SHP77 (cell line): ENCODE data around the gene ODF2.
"Not testable (repeated sequence)": the region's sequence is repeated elsewhere in the genome, so short reads cannot be mapped to it uniquely, and the experiment has no call there.

Experiments used
- DNase-seq, 2 experiments: peaks; one replicate each; lab custom pipeline; 2025; lab: John Stamatoyannopoulos, UW

The ODF2 gene

DNA sequence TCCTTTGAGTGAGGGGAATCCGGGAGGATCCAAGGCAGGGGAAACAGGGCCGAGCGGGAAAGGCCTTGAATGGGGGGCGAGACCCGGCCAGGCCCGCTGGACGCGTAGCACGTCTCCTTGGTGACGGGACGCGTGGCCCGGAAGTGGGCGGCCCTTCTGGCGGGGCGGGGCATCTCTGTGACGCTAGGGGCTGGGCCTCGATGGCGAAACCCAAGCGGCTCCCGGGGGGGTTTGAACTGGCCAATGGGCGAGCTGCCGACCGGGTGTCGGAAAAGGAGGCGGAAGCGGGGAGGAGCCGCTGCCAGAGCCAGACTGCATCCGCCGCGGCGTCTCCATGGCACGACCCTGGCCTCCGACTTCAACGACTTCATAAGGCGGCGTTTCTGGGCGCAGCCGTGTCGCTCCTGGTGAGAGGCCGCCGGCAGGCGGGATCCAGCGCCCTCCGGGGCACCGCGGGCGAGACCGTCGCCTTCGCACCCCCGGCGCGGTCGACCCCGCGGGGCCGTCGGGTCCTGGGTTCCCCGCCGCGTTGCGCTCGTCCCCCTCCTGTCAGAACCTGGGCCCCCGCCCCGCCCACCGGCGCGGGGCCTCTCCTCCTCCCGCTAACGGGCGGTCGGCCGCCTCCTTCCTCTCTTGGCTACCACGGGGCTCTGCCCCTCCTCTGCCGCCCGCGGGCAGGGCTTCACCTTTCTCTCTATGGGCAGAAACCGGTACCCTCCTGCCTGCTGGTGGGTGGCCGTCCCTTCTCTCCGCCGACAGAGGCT lies at the start of gene ODF2:
TSS of gene ODF2 (plus strand) at position 158 of the 764 bp plus-strand sequence. CDS start at position 244, 86 bp downstream.
- peak; percentile 96 to 97 for DNase-seq

DNA sequence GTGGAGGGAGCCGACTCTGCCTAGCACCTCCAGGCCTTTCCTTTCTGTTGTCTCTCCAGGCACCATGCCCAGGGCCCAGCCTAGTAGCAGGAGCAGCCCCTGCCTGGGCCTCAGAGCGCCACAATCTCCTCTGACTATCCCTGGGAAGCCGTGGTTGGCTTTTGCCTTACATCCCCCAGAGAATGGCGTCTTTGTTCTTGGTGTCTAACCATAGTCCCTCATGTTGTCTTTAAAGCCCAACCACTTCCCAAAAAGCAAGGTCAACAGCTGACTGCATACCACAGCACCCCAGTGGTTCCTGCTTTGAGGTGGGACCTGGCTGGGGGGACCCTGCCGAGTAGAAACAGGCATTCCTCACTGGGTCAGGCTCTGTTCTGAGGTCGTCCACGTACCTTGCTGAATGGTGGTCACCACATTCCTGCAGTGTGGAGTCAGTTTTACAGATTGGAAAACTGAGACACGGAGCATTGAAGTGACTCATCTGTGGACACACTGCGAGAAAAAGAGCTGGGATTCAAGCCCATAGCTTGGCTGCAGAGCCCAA lies 48.9 kb upstream of the ODF2 start:
- no peak for DNase-seq

DNA sequence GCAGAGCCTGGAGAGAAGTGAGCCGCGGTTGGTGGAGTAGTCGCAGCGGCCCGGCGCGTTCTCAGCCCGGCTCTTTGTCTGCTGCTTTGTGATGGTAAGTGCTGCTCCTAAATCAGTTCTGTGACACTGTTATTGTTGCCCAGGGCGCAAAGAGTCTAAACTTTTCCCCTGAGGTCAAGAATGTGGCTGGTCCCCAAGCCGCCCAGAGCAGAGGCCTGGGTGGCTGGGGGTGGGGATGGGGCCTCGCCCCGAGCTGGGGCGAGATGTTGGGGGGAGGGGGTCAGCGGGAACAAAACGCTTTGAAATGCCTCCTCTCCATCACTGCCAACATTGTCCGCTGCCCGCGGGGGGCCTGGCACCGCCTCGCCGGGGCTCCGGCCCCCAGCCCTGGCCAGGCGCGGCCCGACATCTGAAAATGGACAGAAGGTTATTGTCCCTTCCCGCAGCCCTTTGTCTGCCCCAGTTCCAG lies 46.8 kb upstream of the ODF2 start:
- no peak for DNase-seq

DNA sequence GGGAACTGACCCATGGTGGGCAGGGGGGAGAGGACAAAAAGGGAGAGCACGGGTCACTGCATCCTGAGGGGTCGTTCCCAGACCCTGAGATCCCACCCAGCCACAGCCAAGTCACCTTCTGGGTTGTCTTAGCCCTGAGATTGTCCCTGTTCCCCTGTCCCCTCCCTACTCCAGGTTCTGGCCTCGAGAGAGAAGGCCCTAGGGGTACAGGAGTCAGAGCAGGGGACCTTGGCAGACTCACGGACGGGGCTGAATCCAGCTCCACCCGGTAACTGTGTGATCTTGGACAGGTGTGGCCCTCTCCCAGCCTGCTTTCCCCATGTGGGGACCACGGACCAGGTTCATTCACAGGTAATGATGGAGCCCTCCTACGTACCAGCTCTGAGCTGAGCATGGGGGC lies 46.4 kb upstream of the ODF2 start:
- no peak for DNase-seq

DNA sequence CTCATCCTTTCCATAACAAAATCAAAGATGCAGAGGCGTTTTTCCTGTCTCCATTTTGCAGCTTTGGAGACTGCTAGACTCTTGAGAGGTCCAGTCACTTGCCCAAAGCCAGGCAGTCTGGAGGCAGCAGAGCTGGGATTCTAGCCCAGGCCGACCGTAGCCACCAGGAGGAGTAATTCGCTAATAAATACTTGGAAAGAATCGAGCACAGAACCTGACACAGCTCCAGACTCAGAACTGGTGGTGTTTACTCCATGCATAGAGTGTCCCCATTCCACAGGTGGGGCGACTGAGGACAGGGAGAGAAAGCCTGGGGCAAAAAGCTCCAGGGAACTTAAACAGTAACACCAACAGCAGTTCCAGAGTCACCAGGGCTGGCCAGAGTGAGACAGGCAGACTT lies 45.8 kb upstream of the ODF2 start:
- DNase-seq, result peak in 1 of 2 experiments; percentile 11

DNA sequence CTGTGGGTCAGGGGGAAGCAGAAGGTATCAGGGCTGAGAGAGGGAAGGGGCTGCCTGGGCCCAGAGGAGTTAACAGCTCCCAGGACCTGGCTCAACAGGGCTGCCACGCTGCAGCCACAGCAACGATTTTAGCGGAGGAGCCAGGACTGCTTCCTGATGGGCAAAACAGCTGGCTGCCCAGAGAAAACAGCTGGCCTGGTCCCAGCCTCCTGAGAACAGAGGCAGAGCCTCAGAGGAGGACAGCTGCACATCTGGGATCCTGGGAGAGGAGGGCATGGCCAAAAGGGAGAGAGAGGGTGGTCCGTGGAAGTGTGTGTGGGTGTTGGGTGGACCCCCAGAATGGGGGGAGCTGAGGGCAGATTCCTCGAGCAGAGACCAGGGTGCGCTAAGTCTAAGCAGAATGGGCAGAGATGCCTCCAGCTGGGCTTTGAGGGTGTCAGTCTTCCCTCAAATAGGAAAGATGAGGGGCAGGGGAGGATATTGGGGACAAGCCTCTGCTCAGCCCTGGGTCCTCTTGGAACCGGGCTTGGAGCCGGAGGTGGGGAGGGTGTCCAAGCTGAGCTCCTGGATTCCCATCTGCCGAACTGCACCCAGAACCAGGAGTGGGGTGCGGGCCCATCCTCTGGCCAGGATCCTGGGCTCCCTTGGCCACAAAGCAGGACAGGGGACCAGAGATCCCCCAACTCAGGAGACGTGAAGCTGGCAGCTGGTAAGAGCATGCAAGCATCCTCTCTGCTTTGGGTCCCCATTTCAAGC lies 44.3 kb upstream of the ODF2 start:
- DNase-seq, result no peak

DNA sequence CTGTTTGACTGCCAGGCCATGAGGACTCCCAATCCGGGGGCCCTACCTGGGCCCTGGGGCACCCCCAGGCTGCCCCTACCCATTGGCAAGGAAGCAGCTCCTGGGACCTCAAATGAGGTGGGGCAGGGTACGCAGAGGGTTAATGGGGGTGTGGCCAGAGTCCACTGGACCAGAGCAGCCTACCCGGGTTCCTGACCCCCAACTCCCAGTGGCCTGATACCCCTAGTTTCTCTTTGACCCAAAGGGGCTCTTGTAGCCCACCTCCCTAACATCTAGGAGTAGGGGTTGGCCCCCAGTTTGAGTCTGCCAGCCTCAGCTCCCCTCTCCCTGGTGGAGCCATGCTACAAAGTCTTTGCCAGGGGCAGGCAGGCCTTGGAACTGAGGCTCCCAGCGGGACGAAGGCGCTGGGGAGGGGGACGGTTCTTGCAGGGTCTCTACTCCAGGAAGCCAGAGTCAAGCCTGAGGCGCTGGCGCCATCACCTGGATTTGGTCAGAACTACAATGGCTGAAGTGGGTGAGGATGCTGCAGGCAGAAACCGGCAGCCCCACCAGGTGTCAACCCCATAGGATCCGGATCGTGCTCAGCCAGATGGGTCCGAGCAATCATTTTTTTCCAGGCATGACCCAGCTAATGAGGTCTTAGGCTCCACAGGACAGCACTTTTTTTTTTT lies 43.6 kb upstream of the ODF2 start:
- DNase-seq, result peak; percentile 69 to 82

DNA sequence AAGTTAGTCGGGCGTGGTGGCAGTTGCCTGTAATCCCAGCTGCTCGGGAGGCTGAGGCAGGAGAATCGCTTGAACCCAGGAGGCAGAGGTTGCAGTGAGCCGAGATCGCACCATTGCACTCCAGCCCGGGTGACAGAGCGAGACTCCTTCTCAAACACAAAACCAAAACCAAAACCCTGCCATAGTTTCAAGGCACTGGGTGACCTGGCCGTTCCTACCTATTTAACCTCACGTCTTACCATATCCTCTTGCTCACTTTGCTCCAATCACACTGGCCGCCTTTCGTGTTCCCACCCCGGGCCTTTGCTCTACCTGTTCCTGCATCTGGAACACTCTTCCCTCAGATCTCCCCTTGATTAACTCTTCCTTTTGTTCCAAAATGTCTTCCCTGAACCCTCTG lies 42.1 kb upstream of the ODF2 start:
- DNase-seq, result not testable (repeated sequence)

DNA sequence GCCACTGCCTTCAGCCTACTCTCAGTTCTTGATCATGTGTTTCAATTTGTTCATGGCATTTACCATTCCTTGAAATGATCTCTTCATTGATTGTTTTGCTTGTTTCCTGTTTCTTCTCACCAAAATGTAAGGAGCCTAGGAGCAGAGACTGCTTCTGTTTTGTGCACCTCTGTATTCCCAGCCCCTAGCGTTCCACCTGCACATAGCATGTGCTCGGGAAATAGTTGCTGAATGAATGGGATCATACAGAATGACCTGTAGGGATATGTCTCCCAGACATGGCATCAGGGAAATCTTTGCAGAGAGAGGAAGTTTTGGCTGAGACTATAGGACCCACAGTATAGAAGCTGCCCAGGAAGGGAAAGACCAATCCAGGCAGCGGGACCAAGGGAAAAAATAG lies 41.3 kb upstream of the ODF2 start:
- peak; percentile 34 to 38 for DNase-seq

DNA sequence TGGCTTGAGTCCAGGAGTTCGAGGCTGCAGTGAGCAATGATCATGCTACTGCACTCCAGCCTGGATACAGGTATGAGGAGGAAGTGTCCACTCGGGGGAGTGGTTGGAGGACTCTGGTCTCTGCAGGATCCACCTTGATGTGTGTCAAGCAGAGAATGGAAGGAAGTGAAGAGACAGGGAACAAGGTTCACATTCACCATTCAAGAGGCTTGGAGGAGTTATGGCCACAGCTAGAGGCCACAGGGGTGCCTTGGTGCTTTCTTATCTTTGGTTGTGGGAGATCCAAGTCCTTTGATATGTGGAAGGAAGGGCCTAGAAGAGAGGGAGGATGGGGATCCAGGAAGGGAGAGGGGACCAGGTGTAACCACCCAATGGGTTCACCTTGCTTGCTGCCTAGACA lies 40.5 kb upstream of the ODF2 start:
- DNase-seq, result no peak

DNA sequence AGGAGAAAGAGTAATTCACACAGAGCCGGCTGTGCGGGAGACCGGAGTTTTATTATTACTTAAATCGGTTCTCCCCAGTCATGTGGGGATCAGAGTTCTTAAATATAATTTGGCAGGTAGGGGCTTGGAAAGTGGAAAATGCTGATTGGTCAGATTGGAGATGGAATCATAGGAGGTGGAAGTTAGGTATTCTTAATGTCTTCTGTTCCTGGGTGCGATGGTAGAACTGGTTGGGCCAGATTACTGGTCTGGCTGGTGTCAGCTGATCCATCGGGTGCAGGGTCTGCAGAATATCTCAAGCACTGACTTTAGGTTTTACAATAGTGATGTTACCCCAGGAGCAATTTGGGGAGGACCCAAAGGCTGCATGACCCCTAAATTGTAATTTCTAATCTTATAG lies 39.8 kb upstream of the ODF2 start:
- DNase-seq, result no peak

DNA sequence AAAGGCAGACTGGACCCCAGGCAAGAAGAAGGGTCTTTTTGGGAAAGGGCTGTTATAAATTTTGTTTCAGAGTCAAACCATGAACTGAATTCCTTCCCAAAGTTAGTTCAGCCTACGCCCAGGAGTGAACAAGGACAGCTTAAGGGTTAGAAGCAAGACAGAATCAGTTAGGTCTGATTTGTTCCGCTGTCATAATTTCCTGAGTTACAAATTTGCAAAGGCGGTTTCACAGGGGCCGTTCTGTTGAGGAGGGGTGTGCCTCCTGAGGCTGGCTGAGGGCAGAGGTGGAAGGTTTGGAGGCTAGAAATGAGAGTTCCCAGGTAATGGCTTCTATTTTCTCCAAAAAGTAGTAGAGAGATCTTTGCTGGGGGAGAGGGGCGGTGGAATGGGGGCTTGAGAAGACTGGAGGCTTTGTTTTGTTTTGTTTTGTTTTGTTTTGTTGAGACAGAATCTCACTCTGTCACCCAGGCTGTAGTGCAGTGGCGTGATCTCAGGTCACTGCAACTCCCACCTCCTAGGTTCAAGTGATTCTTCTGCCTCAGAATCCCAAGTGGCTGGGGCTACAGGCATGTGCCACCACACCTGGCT lies 39.3 kb upstream of the ODF2 start:
- no peak for DNase-seq

DNA sequence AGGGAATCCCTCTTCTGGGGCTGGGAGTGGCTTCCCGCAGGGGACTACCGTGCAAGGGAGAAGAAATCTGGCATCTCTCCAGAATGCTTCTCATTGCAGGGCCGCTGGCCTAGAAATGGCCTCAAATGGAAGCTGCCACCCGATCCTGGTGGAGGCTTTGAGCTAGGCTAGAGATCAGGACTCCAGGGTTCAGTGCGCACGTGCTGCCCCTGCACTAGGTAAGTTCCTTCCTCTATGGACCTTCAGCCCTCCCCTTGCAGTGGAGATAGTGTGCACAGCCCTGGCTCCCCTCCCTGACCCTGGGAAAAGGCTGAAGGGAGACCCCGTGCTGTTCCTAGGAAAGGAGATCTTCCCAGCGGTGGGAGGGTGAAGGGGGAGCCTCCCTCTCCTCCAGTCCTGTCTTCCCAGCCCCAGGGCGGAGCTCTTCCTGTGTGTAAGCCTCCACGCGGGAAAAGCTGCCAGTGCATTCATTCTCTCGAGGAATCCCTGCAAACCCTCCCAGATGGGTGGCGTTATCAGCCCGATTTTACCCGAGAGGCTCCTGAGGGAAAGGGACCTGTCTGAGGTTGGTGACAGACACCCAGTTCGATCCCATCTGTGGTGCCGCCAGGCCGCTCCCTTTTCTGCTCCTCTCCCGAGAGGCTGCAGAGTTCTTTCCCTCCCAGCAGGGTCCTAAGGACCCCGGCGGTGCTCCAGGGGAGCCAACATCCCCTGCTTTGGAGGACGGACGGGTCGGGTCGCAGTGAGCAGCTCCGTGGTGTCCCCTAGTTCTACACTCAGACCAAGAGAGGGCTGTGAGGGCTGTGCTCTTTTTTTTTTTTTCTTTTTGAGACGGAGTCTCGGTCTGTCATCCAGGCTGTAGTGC lies 36.5 kb upstream of the ODF2 start:
- DNase-seq, result peak in 1 of 2 experiments; percentile 55

DNA sequence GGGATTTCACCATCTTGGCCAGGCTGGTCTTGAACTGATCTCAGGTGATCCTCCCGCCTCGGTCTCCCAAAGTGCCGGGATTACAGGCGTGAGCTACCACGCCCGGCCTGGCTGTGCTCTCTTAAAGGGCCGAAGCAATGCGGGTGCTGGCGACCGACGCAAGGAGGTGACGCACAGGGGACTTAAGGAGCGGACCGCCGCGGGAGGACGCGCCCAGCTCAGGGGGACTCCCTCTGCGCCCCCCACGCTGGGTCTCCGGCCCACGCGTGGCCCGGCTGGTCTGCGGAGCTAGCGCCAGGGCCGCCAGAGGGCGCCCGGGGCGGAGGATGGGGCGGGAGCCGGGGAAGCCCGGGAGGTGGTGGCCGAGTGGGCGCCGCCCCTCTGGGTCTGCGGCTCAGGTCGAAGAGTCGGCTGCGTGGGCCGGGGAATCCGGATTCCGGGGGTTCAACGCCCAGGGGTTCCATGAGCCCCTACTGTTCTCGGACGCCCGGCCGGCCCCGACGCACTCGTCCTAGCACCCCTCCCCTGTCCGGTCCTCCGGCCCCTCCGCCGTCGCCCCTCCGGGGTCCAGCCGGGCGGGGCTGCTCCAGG lies 35.7 kb upstream of the ODF2 start:
- peak in 1 of 2 experiments; percentile 68 for DNase-seq

DNA sequence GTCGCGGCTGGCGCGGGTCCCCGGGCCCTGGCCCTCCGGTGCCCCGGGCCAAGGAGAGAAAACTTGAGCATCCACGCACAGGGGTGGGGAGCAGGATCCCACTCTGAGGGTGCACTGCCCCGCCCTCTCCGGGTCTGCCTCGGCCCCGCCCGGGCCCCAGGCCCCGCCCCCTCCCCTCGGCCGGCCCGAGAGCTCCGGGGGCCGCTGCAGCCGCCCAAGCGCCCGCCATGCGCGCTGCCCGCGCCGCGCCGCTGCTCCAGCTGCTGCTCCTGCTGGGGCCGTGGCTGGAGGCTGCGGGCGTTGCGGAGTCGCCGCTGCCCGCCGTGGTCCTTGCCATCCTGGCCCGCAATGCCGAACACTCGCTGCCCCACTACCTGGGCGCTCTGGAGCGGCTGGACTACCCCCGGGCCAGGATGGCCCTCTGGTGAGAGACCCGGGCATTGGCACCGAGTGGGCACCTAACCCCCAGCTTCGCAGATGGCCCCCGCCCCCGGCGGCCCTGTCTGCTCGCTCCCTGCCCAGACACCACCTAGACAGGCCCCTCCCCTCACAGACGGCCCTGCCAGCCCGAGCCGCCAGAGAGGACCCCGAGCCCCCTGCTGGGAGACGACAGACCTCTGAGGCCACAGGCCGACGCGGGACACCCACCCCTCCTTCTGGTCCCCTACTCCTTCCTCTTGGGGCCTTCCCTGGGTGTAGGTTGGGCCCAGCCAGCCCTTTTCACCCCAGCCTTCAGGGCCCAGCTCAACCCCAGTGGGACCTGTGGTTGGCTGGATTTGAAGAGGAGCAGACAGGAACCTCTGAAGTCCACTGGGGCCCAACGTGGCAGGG lies 34.9 kb upstream of the ODF2 start, which contains the start of gene CERCAM:
TSS of gene CERCAM (plus strand) at position 207 of the 831 bp plus-strand sequence. CDS start at position 228, 21 bp downstream.
- DNase-seq, result peak in 1 of 2 experiments; percentile 47

DNA sequence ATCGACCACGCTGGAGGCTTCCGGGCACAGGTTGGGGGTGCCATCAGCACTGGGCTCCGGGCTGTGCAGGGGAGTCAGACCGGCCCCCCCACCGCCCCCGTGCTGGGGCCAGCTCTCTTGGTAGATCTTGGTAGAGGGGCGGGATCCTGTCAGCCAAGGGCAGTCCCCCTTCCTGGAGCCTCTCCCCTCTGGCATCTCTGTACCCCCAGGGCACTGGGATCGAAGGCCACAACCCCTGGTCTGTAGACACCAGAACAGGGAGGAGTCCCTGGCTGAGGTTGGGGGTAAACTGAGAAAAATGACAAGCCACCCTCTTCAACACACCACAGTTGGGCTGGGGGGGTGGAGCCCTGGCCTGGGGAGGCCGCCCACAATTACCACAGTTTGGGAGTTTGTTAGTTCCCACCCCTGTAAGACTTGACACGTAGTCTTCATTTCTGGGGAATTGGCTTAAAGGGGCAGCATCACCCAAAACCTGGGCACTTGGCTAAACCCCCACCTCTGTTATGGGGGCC lies 34.3 kb upstream of the ODF2 start:
- no peak for DNase-seq

DNA sequence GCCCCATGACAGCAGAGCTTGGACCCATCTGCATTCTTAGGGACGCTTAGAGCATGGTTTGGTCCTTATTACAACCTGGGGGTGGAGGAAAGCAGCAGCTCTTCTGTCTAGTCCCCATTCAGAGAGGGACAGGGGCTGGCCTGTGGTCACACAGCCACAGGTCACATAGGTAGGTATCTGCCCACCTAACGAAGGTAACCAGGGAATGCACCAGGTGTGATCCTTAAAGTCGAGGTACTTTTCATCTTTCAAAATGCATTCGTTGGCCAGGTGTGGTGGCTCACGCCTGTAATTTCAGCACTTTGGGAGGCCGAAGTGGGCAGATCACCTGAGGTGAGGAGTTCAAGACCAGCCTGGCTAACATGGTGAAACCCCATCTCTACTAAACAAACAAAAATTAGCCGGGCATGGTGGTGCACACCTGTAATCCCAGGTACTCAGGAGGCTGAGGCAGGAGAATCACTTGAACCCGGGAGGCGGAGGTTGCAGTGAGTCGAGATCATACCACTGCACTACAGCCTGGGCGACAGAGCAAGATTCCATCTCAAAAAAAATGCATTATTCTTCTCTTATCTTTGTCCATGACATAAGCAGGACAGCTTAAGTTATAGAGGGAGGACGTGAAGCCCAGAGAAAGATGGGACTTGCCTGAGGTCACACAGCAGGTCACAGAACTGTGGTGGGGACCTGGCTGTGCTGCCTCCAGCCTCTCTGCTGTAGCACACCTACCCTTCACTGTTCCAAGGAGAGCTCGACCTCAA lies 33.6 kb upstream of the ODF2 start:
- DNase-seq, result not testable (repeated sequence)

DNA sequence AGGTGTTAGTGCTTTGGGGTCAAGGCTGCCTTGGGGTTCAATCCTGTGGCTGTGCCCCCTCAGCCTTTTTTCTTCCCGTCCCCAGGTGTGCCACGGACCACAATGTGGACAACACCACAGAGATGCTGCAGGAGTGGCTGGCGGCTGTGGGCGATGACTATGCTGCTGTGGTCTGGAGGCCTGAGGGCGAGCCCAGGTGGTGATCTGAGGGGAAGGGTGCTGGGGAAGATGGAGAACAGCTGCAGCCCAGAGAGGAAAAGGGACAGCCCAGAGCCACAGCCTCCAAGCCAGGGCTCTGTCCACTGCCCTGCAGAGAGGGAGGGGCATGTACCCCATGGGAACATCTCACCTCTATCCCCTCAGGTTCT lies 33.0 kb upstream of the ODF2 start:
- no peak for DNase-seq

DNA sequence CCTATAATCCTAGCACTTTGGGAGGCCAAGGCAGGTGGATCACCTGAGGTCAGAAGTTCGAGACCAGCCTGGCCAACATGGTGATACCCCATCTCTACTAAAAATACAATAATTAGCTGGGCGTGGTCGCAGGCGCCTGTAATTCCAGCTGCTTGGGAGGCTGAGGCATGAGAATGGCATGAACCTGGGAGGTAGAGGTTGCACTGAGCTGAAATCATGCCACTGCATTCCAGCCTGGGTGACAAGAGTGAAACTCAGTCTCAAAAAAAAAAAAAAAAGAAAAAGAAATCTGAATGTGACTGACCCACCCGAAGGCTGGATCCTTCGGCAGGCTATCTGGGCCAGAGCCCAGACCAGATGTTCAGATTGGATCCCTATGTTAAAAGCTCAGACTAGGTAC lies 32.5 kb upstream of the ODF2 start:
- not testable (repeated sequence) for DNase-seq
